GM19438 (cell line): ENCODE measurements around the gene DTD1.
"Not testable (repeated sequence)": the region's sequence is repeated elsewhere in the genome, so short reads cannot be mapped to it uniquely, and the experiment has no call there.

Experiments used
- ATAC-seq: cut with Tn5 transposase; IDR thresholded peaks from one replicate; pipeline ENCODE4 v1.9.1; 2021; ENCODE audit warnings: low read depth; ENCODE audit not compliant: unreplicated experiment

The DTD1 gene

DNA sequence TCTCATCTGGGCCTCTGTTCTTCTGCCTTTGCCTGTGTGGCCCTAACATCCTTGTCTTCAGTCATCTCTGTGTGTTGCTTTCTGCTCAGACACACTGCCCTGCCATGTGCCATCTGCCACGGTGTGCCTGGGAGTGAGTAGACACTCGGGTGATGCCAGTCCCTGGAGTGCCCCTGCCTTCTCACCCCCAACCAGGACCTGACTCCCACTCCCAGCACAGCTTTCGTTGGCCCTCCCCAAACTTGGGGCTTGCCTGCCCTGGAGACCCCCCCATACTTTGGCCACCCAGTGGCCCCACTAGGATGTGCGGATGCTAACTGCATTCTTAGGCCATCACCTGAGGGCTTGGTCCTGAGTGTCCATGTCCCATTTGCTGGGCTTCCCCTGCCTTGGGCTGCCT is 149.3 kb downstream of the DTD1 start:
- ATAC-seq, result no peak

DNA sequence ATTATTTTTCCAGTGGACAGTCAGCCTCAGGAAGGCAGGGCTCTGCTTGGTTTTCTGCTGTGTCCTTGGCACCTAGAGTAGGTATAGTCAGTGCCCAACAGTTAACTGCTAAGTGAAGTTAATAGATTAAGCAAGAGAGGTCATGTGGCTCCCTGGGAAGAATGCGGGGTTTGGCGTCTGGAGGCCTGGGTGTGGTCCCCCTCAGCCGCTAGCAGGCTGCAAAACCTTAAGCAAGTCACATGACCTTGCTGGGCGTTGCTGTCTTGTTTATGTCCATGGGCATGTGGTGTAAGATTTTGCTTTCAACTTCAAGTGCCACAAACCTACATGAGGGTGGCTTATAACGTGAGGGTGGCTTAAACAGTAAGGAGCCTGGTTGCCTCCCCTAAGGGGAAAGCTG is 150.2 kb downstream of the DTD1 start:
- ATAC-seq, result no peak

DNA sequence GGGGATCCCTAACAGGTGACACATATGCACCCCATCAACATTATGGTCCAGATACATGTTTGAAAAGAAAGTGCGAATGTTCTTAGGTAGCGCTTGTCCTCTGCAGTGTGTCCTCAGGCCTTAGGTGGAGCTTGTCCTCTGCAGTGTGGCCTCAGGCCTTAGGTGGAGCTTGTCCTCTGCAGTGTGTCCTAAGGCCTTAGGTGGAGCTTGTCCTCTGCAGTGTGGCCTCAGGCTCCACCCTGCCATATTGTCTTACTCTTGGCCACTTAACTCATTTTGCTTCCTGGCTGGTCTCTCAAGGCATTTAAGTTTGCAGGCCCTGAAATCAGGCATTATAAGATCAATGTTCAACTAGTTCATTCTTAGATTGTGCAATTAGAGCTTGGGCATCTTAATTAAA is 151.0 kb downstream of the DTD1 start:
- ATAC-seq, result no peak

DNA sequence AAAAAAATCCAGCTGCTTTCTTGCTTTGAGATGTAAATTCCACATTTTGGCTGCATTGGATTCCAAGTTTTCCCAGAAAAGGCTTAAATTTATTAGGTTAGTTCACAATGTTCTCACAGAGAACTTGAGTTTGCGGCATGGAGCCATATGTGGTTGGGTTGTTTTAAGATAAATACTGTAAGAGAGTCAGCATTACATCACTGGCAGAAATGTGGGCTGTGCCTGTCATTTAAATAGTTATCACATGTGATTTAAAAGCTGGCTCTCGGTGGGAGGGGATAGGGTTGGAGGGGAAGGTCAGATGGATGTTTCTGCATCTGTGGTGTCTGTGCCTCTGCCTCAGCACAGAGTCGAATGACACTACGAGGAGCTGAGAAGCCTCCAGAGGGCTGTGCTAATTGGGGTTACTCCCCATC is 151.9 kb downstream of the DTD1 start:
- ATAC-seq, result no peak

DNA sequence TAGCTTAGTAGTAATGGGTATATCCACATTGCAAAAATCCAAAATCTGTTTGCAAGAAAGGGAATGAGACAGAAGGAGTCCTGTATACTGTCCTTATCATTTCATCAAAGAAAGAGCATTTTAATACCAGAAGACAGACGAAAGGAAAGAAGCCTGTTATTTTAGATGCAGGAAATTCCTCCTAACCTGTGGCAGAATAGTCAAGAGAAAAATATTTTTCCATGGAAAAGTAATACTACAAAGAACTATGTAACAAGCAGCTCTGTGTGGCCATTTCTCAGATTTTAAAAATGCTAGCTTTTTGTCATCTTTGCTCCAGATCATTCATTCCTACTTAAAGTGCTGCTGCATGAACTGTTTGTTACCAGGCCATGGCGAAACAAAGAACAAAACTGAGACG is 152.9 kb downstream of the DTD1 start:
- ATAC-seq, result no peak

DNA sequence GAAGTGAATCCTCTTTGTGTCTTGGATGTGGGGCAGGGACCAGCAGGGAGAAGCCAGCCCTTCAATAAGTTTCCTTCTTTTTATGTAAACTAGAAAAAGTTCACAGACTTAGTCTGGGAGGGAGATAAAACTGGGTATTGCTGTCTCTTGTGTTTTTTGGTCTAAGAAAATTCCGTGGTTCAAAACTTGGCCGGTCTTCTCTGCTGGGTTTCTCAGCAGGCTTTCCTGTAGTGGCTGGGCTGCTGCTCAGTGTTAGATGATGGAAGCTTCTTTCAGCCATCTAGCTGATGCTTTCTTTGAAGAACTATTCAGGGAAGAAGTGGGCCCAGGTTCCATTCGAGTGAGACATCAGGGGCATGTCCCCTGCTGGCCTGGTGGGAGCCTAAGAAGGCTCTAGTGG is 155.0 kb downstream of the DTD1 start:
- no peak for ATAC-seq

DNA sequence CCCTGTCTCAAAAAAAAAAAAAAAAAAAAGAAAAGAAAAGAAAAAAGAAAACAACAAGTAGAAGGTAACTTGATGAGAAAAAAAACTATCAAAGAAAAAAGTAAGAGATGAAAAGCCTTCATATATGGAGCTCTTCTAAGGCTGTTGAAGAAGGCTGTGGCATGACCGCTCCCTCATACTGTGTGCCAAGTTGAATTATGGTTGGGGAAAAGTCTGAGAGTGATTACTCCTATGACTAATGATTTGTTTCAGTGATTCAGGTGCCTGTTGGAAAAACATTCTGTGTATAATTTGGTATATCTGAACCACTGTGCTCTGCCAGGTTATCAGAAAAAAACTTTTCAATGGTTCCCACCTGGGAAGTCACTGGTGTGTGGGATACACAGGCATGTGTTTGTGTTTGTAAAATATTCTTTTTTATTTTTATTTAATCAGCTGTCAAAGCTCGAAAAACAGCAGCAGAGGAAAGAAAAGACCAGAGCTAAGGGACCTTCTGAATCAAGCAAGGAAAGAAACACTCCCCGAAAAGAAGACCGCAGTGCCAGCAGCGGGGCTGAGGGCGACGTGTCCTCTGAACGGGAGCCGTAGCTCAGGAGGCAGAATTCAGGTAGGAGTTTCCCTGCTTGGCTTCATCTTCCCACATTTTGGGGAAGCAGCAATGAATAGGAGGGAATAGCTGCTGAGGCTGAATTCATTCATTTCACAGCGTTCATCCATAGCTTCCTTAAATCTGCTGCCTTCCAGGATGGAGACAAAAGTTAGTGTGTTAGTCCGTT is 156.0 kb downstream of the DTD1 start:
- no peak for ATAC-seq

DNA sequence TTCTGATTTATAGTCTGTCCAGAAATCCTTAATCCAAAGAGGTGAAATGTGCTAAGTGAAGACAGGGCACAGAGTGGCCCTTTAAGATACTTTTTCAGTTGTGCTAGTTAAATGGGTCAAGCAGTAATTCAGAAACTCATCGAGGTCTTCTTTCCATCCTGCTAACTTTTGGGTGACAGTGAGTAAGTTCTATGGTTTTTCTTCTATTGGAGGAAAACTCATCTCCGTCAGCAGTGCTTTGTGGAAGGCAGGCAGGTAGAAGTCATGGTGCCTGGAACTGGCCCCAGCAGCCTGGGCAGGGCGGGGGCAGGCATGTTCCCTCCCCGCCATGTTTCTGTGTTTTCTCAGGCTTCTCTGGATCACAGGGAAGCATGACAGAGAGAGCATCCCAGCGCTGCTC is 159.2 kb downstream of the DTD1 start:
- no peak for ATAC-seq

DNA sequence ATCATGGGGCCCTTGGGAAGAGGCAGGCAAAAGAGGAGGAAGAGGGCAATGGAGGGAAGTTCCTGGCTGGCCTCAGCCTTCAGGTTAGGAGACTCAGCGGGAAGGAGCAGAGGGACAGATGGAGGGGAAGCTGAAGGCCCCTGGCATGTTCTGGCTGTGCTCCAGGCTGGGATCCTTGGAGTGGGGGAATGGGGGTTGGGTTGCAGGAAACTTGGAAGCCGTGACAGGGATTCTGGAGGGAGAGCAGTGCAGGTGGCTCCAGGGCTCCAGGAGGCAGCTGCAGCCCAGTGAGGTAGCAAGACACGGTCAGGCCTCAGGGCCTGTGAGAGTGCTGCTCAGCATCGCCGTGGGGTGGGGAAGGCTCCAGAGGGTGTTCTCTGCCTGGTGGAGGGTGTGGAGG is 161.1 kb downstream of the DTD1 start:
- ATAC-seq, result no peak

DNA sequence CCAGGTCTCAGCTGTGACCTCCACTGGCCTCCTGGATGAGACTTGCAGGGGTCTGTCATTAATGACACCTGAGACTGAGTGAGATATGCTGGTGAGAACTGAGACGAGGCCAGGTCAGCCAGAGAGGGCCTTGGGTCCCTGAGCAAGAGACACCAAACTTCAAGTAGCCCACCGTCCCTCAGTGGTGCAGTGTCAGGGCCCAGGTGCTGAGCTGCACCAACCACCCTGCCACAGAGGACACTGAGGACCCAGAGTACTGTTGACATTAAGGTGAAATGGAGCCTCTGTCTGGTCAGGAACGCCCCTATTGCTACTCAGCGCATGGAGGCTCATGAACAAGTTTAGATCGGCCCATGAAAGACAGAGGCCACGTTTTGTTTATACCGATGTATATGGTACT is 161.7 kb downstream of the DTD1 start:
- ATAC-seq, result no peak

DNA sequence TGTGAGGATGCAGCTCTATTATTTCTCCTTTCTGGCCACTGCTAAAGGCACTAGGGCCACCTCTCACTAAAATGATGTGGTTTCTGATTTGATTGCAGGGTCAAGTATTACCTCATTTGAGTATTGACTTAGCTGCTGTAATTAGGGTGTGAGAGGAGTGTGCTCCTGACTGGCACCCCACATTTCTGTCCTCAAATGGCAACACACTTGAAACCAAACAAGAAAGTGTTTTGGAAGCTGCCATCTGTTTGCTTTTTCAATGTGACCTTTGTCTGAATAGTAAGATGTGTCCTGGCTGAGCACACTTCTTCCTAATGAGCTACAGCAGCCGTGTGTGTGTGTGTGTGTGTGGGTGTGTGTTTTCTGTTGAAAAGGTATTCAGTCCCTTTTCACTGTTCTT is 162.9 kb downstream of the DTD1 start:
- ATAC-seq, result no peak

DNA sequence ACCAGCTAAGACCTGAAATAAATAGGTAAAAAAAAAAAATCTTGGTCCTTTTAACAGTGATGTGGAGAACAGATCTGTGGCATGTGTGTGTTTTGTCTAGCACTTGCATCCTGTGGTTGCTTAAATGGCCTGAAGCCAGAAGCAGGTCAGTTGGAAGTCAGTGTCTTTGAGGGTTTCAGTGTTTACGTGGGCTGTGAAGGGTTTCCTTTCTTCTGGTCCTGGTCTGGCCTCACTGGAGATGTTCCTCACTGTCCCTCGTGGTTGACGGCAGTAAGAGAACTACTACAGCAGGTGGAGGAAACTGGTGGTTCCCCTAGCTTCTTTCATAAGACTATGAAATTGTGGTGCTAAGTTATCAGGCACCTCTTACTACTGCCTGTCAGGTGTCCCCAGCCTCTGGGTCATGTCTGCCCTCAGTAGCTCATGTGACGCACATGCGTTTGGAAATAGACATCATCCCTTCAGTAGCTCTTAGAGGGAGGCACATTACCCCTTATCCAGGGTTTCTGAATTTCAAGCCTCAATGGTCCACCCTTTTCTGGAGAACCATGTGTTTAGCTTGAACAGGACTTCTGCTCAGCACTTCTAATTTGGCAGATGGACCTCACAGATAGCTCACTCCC is 166.3 kb downstream of the DTD1 start:
- ATAC-seq, result peak; percentile 99

DNA sequence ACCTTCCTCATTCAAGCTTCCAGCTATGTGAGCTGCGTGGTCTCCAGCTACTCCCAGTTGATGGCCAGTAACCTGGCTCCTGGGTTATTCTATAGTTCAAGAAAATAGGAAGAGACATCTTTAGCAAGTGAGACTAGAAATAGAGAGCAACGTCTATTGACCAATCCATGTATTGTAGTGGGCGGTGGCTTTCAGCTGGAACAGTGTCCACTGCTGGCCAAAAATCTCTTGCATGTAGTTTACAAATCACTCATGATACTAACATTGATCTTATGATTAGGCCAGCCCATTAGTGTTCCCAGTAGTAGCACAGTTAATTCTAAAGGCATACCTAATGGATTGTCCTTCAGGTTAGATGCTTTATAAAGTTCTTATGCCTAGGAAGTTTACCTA is 166.8 kb downstream of the DTD1 start:
- no peak for ATAC-seq

DNA sequence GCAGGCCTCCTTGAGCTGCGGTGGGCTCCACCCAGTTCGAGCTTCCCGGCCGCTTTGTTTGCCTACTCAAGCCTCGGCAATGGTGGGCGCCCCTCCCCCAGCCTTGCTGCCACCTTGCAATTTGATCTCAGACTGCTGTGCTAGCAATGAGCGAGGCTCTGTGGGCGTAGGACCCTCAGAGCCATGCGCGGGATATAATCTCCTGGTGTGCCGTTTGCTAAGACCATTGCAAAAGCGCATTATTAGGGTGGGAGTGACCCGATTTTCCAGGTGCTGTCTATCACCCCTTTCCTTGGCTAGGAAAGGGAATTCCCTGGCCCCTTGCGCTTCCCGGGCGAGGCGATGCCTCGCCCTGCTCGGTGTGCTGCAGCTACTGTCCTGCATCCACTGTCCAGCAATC is 173.0 kb downstream of the DTD1 start:
- not testable (repeated sequence) for ATAC-seq

DNA sequence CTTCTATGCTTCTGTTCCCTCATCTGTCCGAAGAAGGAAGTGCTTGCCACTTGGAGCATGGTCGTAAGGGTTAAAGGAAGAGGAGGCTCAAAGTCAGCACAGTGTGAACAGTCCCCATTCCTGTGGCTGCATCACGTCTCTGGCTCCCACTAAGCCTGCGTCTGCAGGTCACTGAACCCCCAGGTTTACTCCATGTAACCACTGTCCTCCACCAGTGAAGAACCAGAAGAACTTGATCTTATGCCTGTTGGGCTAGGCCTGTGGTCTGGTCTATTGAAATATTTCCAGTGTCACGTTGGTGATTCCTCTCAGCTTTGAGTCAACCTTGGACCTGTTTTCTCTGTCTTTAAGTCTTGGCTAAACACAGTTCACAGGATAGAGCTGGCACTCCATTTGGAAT is 179.8 kb downstream of the DTD1 start:
- ATAC-seq, result no peak

DNA sequence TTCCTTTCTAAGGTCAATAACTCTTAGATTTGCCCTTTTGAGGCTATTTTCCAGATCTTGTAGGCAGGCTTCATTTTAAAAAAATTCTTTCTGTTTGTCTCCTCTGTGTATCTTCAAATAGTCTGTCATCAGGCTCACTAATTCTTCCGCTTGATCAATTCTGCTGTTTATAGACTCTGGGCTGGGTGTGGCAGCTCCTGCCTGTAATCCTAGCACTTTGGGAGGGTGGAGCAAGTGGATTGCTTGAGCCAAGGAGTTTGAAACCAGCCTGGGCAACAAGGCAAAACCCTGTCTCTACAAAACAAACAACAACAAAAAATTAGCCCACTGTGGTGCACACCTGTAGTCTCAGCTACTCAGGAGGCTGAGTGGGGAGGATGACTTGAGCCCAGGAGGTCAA is 185.7 kb downstream of the DTD1 start:
- ATAC-seq, result no peak

DNA sequence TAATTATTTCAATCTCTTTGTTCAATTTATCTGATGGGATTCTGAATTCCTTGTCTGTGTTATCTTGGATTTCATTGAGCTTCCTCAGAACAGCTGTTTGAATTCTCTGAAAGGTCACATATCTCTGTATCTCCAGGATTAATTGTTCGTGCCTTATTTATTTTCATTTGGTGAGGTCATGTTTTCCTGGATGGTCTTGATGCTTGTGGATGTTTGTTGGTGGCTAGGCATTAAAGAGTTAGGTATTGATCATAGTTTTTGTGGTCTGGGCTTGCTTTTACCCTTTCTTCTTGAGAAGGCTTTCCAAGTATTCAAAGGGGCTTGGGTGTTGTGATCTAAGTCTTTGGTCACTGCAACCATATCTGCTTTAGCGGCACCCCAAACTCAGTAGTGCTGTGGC is 186.4 kb downstream of the DTD1 start:
- ATAC-seq, result no peak

DNA sequence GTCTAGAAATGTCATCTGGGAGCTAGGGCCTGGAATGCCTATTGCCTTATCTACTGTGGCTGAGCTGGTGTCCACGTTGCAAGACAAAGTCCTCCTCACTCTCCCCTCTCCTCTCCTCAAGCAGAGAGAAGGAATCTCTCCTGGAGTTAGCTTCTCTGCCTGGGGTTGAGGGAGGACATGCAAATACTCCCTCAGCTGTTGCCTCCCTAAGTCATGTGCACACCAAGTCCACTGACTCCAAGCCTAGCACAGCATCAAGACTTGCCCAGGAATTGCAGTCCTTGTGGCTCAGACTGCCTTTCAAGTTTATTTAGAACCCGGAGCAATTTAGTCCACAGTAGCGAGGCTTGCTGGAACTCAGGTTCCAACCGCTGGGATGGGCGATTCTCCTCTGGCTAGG is 187.8 kb downstream of the DTD1 start:
- ATAC-seq, result no peak

DNA sequence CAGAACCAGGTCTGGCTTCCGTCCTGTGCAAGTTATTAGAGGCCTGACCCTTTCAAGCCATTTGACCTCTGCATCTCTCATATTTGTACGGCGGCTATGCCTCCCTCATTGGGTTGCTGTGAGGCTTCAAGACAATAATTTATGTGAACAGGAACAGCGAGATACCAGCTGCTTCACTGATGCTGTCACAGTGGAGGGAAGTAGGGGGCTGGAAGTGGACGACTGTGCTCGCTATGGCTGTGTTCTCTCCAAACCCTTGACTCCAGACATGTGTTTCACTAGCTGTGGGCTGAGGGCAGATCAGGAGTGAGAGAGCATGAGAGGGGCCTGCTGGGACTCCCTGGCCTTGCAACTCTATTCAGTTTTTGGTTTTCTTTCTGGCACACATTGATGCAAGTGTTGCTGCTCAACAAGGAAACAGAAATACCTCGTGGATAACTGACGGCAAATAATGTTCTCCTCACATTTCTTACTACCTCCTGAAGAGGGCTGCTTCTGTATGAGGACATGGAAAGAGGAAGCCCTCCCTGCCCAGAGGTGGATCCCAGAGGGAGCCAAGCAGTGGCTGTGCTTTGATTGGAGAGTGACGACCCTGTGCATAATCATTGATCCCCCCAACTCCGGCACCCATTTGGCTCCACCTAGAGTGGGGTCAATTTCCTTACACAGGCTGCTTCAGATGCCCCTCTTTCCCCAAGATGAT is 191.0 kb downstream of the DTD1 start:
- ATAC-seq, result no peak

DNA sequence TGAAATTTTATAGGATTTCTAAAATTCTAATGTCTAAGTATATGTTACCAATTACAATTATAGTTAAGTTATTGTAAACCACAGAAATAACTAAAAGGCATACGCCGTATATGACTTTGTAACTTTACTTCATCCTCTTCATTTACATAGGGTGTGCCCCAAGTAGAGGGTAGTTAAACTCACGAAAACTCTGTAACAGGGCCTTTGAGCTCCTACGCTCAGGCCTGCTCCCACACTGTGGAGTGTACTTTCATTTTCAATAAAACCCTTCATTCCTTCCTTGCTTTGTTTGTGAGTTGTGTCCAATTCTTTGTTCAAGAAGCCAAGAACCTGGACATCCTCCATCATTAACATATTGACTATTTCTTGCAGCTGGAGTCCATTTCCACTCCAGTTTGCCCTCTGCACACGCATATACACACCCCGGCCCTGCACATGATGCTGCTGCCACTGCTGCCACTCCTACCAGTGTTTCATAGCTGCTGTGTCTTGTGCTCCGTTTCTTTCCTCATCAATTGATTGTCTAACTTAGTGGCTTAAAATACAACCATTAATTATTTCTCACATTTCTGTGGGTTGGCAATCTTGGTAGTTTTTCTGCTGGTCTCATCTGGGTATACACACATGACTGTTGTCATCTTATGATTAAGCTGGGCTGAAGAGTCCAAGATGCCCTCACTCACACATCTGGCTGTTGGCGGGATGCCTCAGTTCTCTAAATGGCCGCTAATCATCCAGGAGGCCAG is 192.7 kb downstream of the DTD1 start:
- no peak for ATAC-seq

DNA sequence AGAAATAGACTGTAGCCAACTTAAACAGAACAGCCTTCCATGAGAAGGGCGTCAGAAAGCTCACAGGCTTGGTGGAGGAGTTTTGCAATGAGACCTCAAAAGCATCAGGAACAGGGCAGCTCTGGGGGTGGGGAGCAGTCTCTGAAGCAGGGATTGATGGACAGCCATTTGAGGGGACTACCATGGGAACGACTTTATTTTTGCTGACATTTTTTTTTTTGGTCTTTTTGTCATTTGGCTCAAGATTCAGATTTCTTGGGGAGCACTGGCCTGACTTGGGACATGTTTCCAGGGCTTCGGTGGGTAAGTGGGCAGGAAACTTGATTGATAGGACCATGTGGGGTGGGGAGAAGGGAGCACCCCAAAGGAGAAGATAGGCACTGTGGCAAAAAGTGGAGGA is 193.7 kb downstream of the DTD1 start:
- no peak for ATAC-seq
